DOHH2 (cell line): Measurements from ENCODE around the gene RAB39B.

Source experiments
- H3F3A ChIP-seq: fragments of 200-600 bp; sonication (generic), shearing (Covaris generic); 2 replicates; pipeline ENCODE4 v1.6.0; 2016; ENCODE audit warnings: antibody characterized with exemption, mild to moderate bottlenecking; ENCODE audit not compliant: control insufficient read depth, insufficient read depth
- H3K27ac ChIP-seq: fragments of 200-600 bp; sonication (generic); 2 replicates; pipeline ENCODE4 v1.5.1; 2014; ENCODE audit warnings: low read depth, mild to moderate bottlenecking, low read length, moderate library complexity
- H3K27me3 ChIP-seq: fragments of 200-600 bp; sonication (generic); 2 replicates; pipeline ENCODE4 v1.6.1; 2014; ENCODE audit warnings: mild to moderate bottlenecking, low read length, mixed read lengths; ENCODE audit not compliant: control insufficient read depth
- H3K36me3 ChIP-seq: fragments of 200-600 bp; sonication (generic); 2 replicates; pipeline ENCODE4 v1.6.1; 2014; ENCODE audit warnings: mild to moderate bottlenecking, low read length, moderate library complexity, mixed read lengths; ENCODE audit not compliant: control insufficient read depth
- H3K4me1 ChIP-seq: fragments of 200-600 bp; sonication (generic); 2 replicates; pipeline ENCODE4 v1.6.1; 2014; ENCODE audit warnings: mild to moderate bottlenecking, low read length, mixed read lengths; ENCODE audit not compliant: control insufficient read depth
- H3K4me2 ChIP-seq: fragments of 200-600 bp; sonication (generic); 2 replicates; pipeline ENCODE4 v1.6.0; 2014; ENCODE audit warnings: mild to moderate bottlenecking, low read length, moderate library complexity
- H3K4me3 ChIP-seq: fragments of 200-600 bp; sonication (generic); 2 replicates; pipeline ENCODE4 v1.5.1; 2014; ENCODE audit warnings: mild to moderate bottlenecking, low read length, mixed read lengths
- H3K79me2 ChIP-seq: fragments of 200-600 bp; sonication (generic); 2 replicates; pipeline ENCODE4 v1.6.1; 2014; ENCODE audit warnings: mild to moderate bottlenecking, low read length, mixed read lengths; ENCODE audit not compliant: control insufficient read depth
- H3K9me2 ChIP-seq: fragments of 200-600 bp; sonication (generic); replicated peaks from 2 replicates; pipeline ENCODE4 v1.6.1; 2014; ENCODE audit warnings: mild to moderate bottlenecking, low read length, mixed read lengths; ENCODE audit not compliant: control insufficient read depth
- H3K9me3 ChIP-seq: fragments of 200-600 bp; sonication (generic); 2 replicates; pipeline ENCODE4 v1.6.1; 2014; ENCODE audit warnings: antibody characterized with exemption, low read length, mixed read lengths; ENCODE audit not compliant: control insufficient read depth, insufficient read depth
- H4K20me1 ChIP-seq: fragments of 200-600 bp; sonication (generic); 2 replicates; pipeline ENCODE4 v1.6.0; 2014; ENCODE audit warnings: low read depth, mild to moderate bottlenecking, antibody characterized with exemption, low read length, moderate library complexity; ENCODE audit not compliant: control insufficient read depth, insufficient read depth
- CTCF ChIP-seq: fragments of 200-600 bp; sonication (generic); IDR thresholded peaks from one replicate; pipeline ENCODE4 v1.5.1; 2014; ENCODE audit warnings: antibody characterized with exemption, mild to moderate bottlenecking, low read depth, low read length; ENCODE audit not compliant: poor library complexity, severe bottlenecking
- EZH2phosphoT487 ChIP-seq: fragments of 200-600 bp; sonication (generic); IDR thresholded peaks from 2 replicates; pipeline ENCODE4 v1.6.1; 2017; ENCODE audit warnings: borderline replicate concordance, mild to moderate bottlenecking, antibody characterized with exemption, low read length, moderate library complexity, mixed read lengths

RAB39B gene

GRCh38 chrX:155247497-155247896 lies 16.8 kb downstream of the RAB39B start:
- no peaks in the 10 kb centered on the region for H3K27me3 ChIP-seq
- no peaks in the 10 kb centered on the region for H4K20me1 ChIP-seq
- no peaks in the 10 kb centered on the region for H3K36me3 ChIP-seq
- no peaks in the 10 kb centered on the region for H3F3A ChIP-seq
- no peak overlapping the region for H3K4me3 ChIP-seq
- no peak overlapping the region for H3K27ac ChIP-seq
- H3K79me2 ChIP-seq: no peaks in the 10 kb centered on the region
- TF ChIP-seq EZH2phosphoT487 (no peak), CTCF (no peak)
- no peaks in the 10 kb centered on the region for H3K9me3 ChIP-seq
- H3K9me2 ChIP-seq: no peaks in the 10 kb centered on the region
- H3K4me2 ChIP-seq: no peak overlapping the region
- H3K4me1 ChIP-seq: no peaks in the 10 kb centered on the region

- Histone ChIP-seq H3K4me3 (no peak overlapping the region), H4K20me1 (no peaks in the 10 kb centered on the region), H3K9me2 (no peaks in the 10 kb centered on the region), H3K9me3 (no peaks in the 10 kb centered on the region), H3K4me2 (no peak overlapping the region), H3K27ac (no peak overlapping the region), H3K36me3 (no peaks in the 10 kb centered on the region), H3K4me1 (no peaks in the 10 kb centered on the region), H3K79me2 (no peaks in the 10 kb centered on the region), H3F3A (no peaks in the 10 kb centered on the region), H3K27me3 (no peaks in the 10 kb centered on the region)
- TF ChIP-seq EZH2phosphoT487 (no peak), CTCF (no peak)
These were observed 17.5 kb downstream of the RAB39B start for GRCh38 chrX:155246748-155247147.

- Histone ChIP-seq H3F3A (no peaks in the 10 kb centered on the region; the same call in 1 of the 2 replicates), H3K9me2 (no peaks in the 10 kb centered on the region), H3K79me2 (no peaks in the 10 kb centered on the region), H3K4me1 (no peaks in the 10 kb centered on the region), H3K4me2 (no peak overlapping the region), H3K27ac (no peak overlapping the region), H3K9me3 (no peaks in the 10 kb centered on the region), H4K20me1 (no peaks in the 10 kb centered on the region), H3K4me3 (no peak overlapping the region), H3K36me3 (peaks cover 16% of the 10 kb centered on the region), H3K27me3 (no peaks in the 10 kb centered on the region)
- no peak for TF ChIP-seq CTCF
- TF ChIP-seq EZH2phosphoT487: no peak
These were observed 22.0 kb downstream of the RAB39B start for GRCh38 chrX:155242300-155242699.
